Measurements from ENCODE around the gene SMCO2.

- TF ChIP-seq ZNF274 (IDR thresholded peaks at IDR 0.05; ENCODE audit: low read depth, low read length) (no peak), YY1 (IDR thresholded peaks at IDR 0.05; ENCODE audit: insufficient read depth, insufficient read length) (no peak)
Measured at GRCh38 chr12:27516625-27517024, 70.1 kb downstream of the SMCO2 start.
